ENCODE measurements around the gene EFNA2.

DNA sequence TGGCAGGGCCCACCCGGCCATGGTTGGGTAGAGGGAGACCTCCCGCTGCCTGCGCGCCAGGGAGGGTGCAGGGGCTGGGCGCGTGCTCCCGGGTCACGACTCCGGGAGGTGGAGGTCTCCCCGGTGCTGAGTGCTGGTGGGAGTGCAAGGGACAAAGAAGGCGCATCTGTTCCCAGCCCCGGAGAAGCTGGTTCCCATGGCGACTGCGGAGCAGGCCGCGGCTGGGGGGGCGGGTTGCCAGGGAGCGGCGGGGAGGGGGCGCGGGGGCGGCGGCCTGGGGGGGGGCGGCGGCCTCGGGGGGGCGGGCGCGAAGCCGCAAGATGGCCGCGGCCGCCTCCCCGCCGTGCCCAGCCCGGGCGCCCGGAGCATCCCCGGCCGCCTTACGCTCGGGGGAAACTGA, 49.1 kb upstream of the EFNA2 start:
- TF ChIP-seq, protein P1, sequence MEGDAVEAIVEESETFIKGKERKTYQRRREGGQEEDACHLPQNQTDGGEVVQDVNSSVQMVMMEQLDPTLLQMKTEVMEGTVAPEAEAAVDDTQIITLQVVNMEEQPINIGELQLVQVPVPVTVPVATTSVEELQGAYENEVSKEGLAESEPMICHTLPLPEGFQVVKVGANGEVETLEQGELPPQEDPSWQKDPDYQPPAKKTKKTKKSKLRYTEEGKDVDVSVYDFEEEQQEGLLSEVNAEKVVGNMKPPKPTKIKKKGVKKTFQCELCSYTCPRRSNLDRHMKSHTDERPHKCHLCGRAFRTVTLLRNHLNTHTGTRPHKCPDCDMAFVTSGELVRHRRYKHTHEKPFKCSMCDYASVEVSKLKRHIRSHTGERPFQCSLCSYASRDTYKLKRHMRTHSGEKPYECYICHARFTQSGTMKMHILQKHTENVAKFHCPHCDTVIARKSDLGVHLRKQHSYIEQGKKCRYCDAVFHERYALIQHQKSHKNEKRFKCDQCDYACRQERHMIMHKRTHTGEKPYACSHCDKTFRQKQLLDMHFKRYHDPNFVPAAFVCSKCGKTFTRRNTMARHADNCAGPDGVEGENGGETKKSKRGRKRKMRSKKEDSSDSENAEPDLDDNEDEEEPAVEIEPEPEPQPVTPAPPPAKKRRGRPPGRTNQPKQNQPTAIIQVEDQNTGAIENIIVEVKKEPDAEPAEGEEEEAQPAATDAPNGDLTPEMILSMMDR (IDR thresholded peaks at IDR 0.05): no peak
- TF ChIP-seq EP300 (IDR thresholded peaks at IDR 0.05): no peak
- no peak for TF ChIP-seq POLR2A (IDR thresholded peaks at IDR 0.05)
